H1 (cell line): ENCODE measurements around the gene CEACAM5. TPM values are rescaled to one million over a fixed set of nuclear protein-coding genes. Genes with fewer than 3 reads are reported as not detected.

Experiments used
- CTCF ChIA-PET: fragments of 300-600 bp; sonication (Branson Sonifier 250); formaldehyde crosslinking; loops from one replicate; lab custom pipeline; 2021; ENCODE audit not compliant: partially characterized antibody; lab: Charles Lee
- POLR2A ChIA-PET: fragments of 300-600 bp; sonication (Branson Sonifier 250); formaldehyde crosslinking; loops from one replicate; lab custom pipeline; 2021; ENCODE audit warnings: inconsistent platforms; ENCODE audit not compliant: partially characterized antibody; lab: Charles Lee
- DNase-seq, 2 experiments: peaks; one replicate each; pipeline versions ENCODE4 v3.0.0 to v3.0.0-alpha.2; 2010 to 2022; ENCODE audit warnings: low spot score in 2 of 2, low read depth in 1 of 2, mixed read lengths in 1 of 2
- FAIRE-seq: peaks from 2 replicates; lab custom pipeline; 2011; peaks lifted over from hg19 to GRCh38; lab: Jason Lieb, UNC
- H2AFZ ChIP-seq: 2 replicates; pipeline ENCODE4 v1.8.1; 2012; ENCODE audit warnings: low read length, inconsistent platforms
- H2AK5ac ChIP-seq: 2 replicates; pipeline ENCODE4 v1.6.1; 2013; ENCODE audit warnings: low read depth, low read length
- H2BK120ac ChIP-seq: replicated peaks from 2 replicates; pipeline ENCODE3; 2013; ENCODE audit warnings: low read depth, low read length, inconsistent platforms
- H2BK12ac ChIP-seq: 2 replicates; pipeline ENCODE4 v1.6.1; 2013; ENCODE audit warnings: low read depth, low read length
- H2BK15ac ChIP-seq: 2 replicates; pipeline ENCODE4 v1.6.1; 2013; ENCODE audit warnings: low read length
- H2BK20ac ChIP-seq: 2 replicates; pipeline ENCODE4 v1.6.1; 2013; ENCODE audit warnings: low read length
- H2BK5ac ChIP-seq: 2 replicates; pipeline ENCODE4 v1.6.1; 2013; ENCODE audit warnings: low read depth, low read length
- H3K14ac ChIP-seq: 2 replicates; pipeline ENCODE4 v1.6.1; 2013; ENCODE audit warnings: inconsistent platforms; ENCODE audit not compliant: insufficient read length
- H3K18ac ChIP-seq: 2 replicates; pipeline ENCODE4 v1.6.1; 2013; ENCODE audit warnings: low read length; ENCODE audit errors: extremely low read depth
- H3K23ac ChIP-seq: 2 replicates; pipeline ENCODE4 v1.6.1; 2013; ENCODE audit warnings: inconsistent platforms; ENCODE audit not compliant: insufficient read length
- H3K23me2 ChIP-seq: 2 replicates; pipeline ENCODE4 v1.6.1; 2013; ENCODE audit warnings: low read depth, low read length
- H3K27ac ChIP-seq: 2 replicates; pipeline ENCODE4 v1.6.1; 2011; ENCODE audit warnings: low read depth, low read length, inconsistent platforms
- H3K27me3 ChIP-seq, 4 experiments: replicated peaks in 1 of 4; 1 replicate in 1 of 4; 2 replicates in 3 of 4; pipeline versions ENCODE4 v1.6.1 to v1.8.1; 2011 to 2013; ENCODE audit warnings: low read length in 3 of 4, mild to moderate bottlenecking in 3 of 4, inconsistent platforms in 2 of 4, mixed read lengths in 2 of 4, moderate library complexity in 1 of 4; ENCODE audit not compliant: control insufficient read depth in 3 of 4, insufficient read depth in 3 of 4; ENCODE audit errors: extremely low read depth in 1 of 4
- H3K36me3 ChIP-seq, 4 experiments: 2 replicates each; pipeline versions ENCODE4 v1.6.1 to v1.8.1; 2011 to 2013; ENCODE audit warnings: mild to moderate bottlenecking in 4 of 4, low read length in 3 of 4, moderate library complexity in 2 of 4, control low read depth in 1 of 4, inconsistent platforms in 1 of 4; ENCODE audit not compliant: insufficient read depth in 4 of 4, control insufficient read depth in 2 of 4
- H3K4ac ChIP-seq: replicated peaks from 2 replicates; pipeline ENCODE3; 2013; ENCODE audit warnings: low read length, low read depth, mixed read lengths, inconsistent platforms; ENCODE audit not compliant: insufficient read length
- H3K4me1 ChIP-seq, 4 experiments: replicated peaks in 1 of 4; 1 replicate in 1 of 4; 2 replicates in 3 of 4; pipeline versions ENCODE4 v1.6.1 to v1.8.1; 2011 to 2013; ENCODE audit warnings: low read length in 3 of 4, inconsistent platforms in 2 of 4, mixed read lengths in 1 of 4; ENCODE audit not compliant: insufficient read depth in 4 of 4, control insufficient read depth in 3 of 4
- H3K4me2 ChIP-seq, 2 experiments: 2 replicates each; pipeline versions ENCODE4 v1.6.1 to v1.8.1; 2011 to 2013; ENCODE audit warnings: low read depth in 2 of 2, low read length in 2 of 2, control low read depth in 1 of 2, inconsistent platforms in 1 of 2, mild to moderate bottlenecking in 1 of 2; ENCODE audit not compliant: insufficient read depth in 1 of 2
- H3K4me3 ChIP-seq, 4 experiments: fragments of 200-600, 300-600 bp in 1 of 4; sonication (generic), shearing (Covaris generic), sonication (Bioruptor Twin) in 1 of 4; 2 replicates each; pipeline versions ENCODE4 v1.5.1 to v1.8.1; 2011 to 2016; ENCODE audit warnings: low read length in 4 of 4, low read depth in 3 of 4, control low read depth in 2 of 4, inconsistent platforms in 2 of 4, mild to moderate bottlenecking in 2 of 4, mixed read lengths in 1 of 4, moderate library complexity in 1 of 4; ENCODE audit not compliant: insufficient read depth in 2 of 4; ENCODE audit errors: extremely low read depth in 1 of 4
- H3K56ac ChIP-seq: replicated peaks from 2 replicates; pipeline ENCODE3; 2013; ENCODE audit warnings: low read depth, mild to moderate bottlenecking, mixed read lengths, low read length, inconsistent platforms; ENCODE audit not compliant: insufficient read length
- H3K79me1 ChIP-seq: 2 replicates; pipeline ENCODE4 v1.6.1; 2013; ENCODE audit warnings: low read depth, low read length, control low read depth
- H3K79me2 ChIP-seq, 2 experiments: 2 replicates each; pipeline versions ENCODE4 v1.6.1 to v1.8.1; 2012 to 2013; ENCODE audit warnings: low read length in 2 of 2, mild to moderate bottlenecking in 2 of 2, inconsistent platforms in 1 of 2; ENCODE audit not compliant: insufficient read depth in 2 of 2, control insufficient read depth in 1 of 2
- H3K9ac ChIP-seq, 4 experiments: replicated peaks in 1 of 4; 1 replicate in 1 of 4; 2 replicates in 3 of 4; pipeline versions ENCODE4 v1.6.1 to v1.8.1; 2011 to 2013; ENCODE audit warnings: low read depth in 3 of 4, low read length in 3 of 4, control low read depth in 2 of 4, mild to moderate bottlenecking in 2 of 4, moderate library complexity in 2 of 4, inconsistent platforms in 1 of 4; ENCODE audit errors: extremely low read depth in 1 of 4
- H3K9me3 ChIP-seq, 2 experiments: 2 replicates each; pipeline versions ENCODE4 v1.6.1 to v1.8.1; 2012 to 2013; ENCODE audit warnings: mild to moderate bottlenecking in 2 of 2, moderate library complexity in 2 of 2, control low read depth in 1 of 2, inconsistent platforms in 1 of 2, low read depth in 1 of 2, low read length in 1 of 2, mixed read lengths in 1 of 2; ENCODE audit not compliant: insufficient read depth in 2 of 2
- H4K20me1 ChIP-seq, 2 experiments: replicated peaks in 1 of 2; 2 replicates each; pipeline versions ENCODE3 to v1.8.1; 2011 to 2013; ENCODE audit warnings: inconsistent platforms in 2 of 2, low read length in 2 of 2, mild to moderate bottlenecking in 1 of 2; ENCODE audit not compliant: insufficient read depth in 2 of 2, control insufficient read depth in 1 of 2
- H4K5ac ChIP-seq: 2 replicates; pipeline ENCODE4 v1.6.1; 2013; ENCODE audit warnings: low read length, low read depth, mixed read lengths, inconsistent platforms; ENCODE audit not compliant: insufficient read length
- H4K8ac ChIP-seq: 2 replicates; pipeline ENCODE4 v1.8.0; 2013; ENCODE audit warnings: mild to moderate bottlenecking, moderate library complexity, low read length, inconsistent platforms; ENCODE audit not compliant: insufficient read depth; ENCODE audit errors: extremely low read depth
- H4K91ac ChIP-seq: replicated peaks from 2 replicates; pipeline ENCODE3; 2013; ENCODE audit warnings: low read length, mixed read lengths, inconsistent platforms; ENCODE audit not compliant: insufficient read length
- BACH1 ChIP-seq: IDR thresholded peaks from 2 replicates; pipeline ENCODE4 v1.6.1; 2012; ENCODE audit warnings: low read length, improper control_type of control experiment
- WGBS, 2 experiments: shearing (Covaris generic) in 1 of 2; methylation state at CpG; one replicate each; pipeline versions ENCODE4 v1.1.6 to v1.1.7; 2013 to 2015; ENCODE audit warnings: low lambda C conversion rate in 2 of 2, mixed read lengths in 2 of 2, inconsistent platforms in 1 of 2, low coverage in 1 of 2, missing lambda C conversion rate in 1 of 2; ENCODE audit not compliant: insufficient replicate concordance in 2 of 2, insufficient coverage in 1 of 2, insufficient read length in 1 of 2; ENCODE audit errors: extremely low coverage in 1 of 2, missing lambda C conversion rate in 1 of 2; 5-methylcytosine and 5-hydroxymethylcytosine counted together
- polyA plus RNA-seq, 7 experiments: library from polyadenylated mRNA; depleted of rRNA in 3 of 7; stranded (reverse) in 5 of 7; unstranded in 2 of 7; fragments of >200 nt in 5 of 7; fragments of 200-250 nt in 2 of 7; gene quantifications; 1 replicate in 5 of 7; 2 replicates in 1 of 7; 4 replicates in 1 of 7; pipeline versions ENCODE4 v1.2.1 to v1.2.3, GENCODE V29; 2011 to 2013; ENCODE audit warnings: missing spikeins in 2 of 7, mixed read lengths in 2 of 7
- total RNA-seq: library from RNA; stranded (reverse); fragmentation: NEBNext Ultra II Directional; extraction: Animal tissue kit (Norgen Biotek cat#: 25700); gene quantifications from 2 replicates; pipeline ENCODE4 v1.2.1, GENCODE V29; 2021
- TF ChIP-seq, protein P1 (sequence below): IDR thresholded peaks from 2 replicates; pipeline ENCODE4 v1.6.1; 2012; ENCODE audit warnings: low read length, inconsistent platforms

The CEACAM5 gene
- total and polyA plus RNA-seq, 2 of the 8 experiments (the other 6 are each of a cell fraction or from before 2014, with no cell fraction given), result not detected

DNA sequence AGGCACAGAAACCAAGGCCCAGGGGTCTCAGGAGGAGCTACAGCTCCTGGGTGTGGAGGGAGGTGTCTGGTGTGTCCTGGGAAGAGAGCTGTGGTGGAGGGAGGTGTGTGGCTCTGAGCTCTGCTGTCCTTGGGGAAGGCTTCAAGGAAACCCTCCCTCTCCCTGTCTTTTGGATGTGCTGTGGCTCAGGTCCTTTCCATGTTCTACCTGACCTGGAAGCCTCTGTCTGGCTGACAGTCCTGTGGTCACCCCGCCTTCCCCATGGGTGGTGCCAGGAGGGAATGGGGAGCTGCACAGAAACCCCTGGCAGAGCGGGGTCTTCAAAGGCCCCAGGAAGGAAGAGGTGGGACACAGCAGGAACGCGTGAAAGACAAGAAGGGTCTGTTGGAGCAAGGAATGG, 19.7 kb upstream of the CEACAM5 start:
- Histone ChIP-seq H3K4me1 (no peaks in the 10 kb centered on the region), H2BK5ac (no peak overlapping the region), H2AK5ac (no peak overlapping the region), H3K14ac (no peak overlapping the region), H3K4ac (no peak overlapping the region), H2BK12ac (no peak overlapping the region), H3K56ac (no peak overlapping the region), H2BK120ac (no peak overlapping the region), H3K9me3 (peaks cover 64 to 84% of the 10 kb centered on the region in 2 experiments), H4K8ac (no peak overlapping the region), H4K20me1 (no peaks in the 10 kb centered on the region), H4K5ac (no peak overlapping the region), H3K23me2 (no peaks in the 10 kb centered on the region), H3K79me2 (no peaks in the 10 kb centered on the region), H3K9ac (no peak overlapping the region), H3K27ac (no peak overlapping the region), H4K91ac (no peak overlapping the region), H3K4me2 (no peak overlapping the region), H3K27me3 (no peaks in the 10 kb centered on the region), H2BK15ac (no peak overlapping the region), H3K4me3 (no peak overlapping the region), H3K23ac (no peak overlapping the region), H2AFZ (no peak overlapping the region), H3K18ac (no peak overlapping the region), H3K36me3 (no peaks in the 10 kb centered on the region), H3K79me1 (no peaks in the 10 kb centered on the region), H2BK20ac (no peak overlapping the region)
- DNase-seq (no peak), FAIRE-seq (no peak)
- CTCF ChIA-PET, result interaction anchor here (0.8 to 1.3 kb wide), 4 partner anchors 47 to 222 kb away, joined by 3 to 4 read pairs (median 3); no protein-coding TSS in a partner anchor
- WGBS, 2 experiments, result 66% methylated on average over 4 of the region's 4 CpGs; no CpG with 5 or more reads in 1 of the 2 experiments
- POLR2A ChIA-PET, result no interaction called here
- no peak for TF ChIP-seq BACH1
- TF ChIP-seq, protein P1, sequence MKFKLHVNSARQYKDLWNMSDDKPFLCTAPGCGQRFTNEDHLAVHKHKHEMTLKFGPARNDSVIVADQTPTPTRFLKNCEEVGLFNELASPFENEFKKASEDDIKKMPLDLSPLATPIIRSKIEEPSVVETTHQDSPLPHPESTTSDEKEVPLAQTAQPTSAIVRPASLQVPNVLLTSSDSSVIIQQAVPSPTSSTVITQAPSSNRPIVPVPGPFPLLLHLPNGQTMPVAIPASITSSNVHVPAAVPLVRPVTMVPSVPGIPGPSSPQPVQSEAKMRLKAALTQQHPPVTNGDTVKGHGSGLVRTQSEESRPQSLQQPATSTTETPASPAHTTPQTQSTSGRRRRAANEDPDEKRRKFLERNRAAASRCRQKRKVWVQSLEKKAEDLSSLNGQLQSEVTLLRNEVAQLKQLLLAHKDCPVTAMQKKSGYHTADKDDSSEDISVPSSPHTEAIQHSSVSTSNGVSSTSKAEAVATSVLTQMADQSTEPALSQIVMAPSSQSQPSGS, result no peak
